WERI-Rb-1 (cell line): ENCODE data around the gene C1orf105.

Experiments
- DNase-seq: peaks from one replicate; pipeline ENCODE4 v3.0.0-alpha.2; 2020
- H3K27ac ChIP-seq: fragments of 250-450 bp; sonication (Bioruptor Pico); 2 replicates; pipeline ENCODE4 v1.5.1; 2020; ENCODE audit warnings: mild to moderate bottlenecking, moderate library complexity
- H3K27me3 ChIP-seq: fragments of 250-450 bp; sonication (Bioruptor Pico); 2 replicates; pipeline ENCODE4 v1.5.1; 2021; ENCODE audit warnings: mild to moderate bottlenecking, low read depth, moderate library complexity; ENCODE audit not compliant: insufficient read depth, severe bottlenecking
- H3K36me3 ChIP-seq: fragments of 250-450 bp; sonication (Bioruptor Pico); 2 replicates; pipeline ENCODE4 v1.5.1; 2020; ENCODE audit warnings: mild to moderate bottlenecking, moderate library complexity
- H3K4me3 ChIP-seq: 2 replicates; pipeline ENCODE4 v1.5.1; 2011; ENCODE audit warnings: low read depth, mild to moderate bottlenecking, control low read depth, low read length
- H3K9me3 ChIP-seq: fragments of 250-450 bp; sonication (Bioruptor Pico); 2 replicates; pipeline ENCODE4 v1.5.1; 2021; ENCODE audit warnings: mild to moderate bottlenecking, moderate library complexity; ENCODE audit not compliant: severe bottlenecking
- CTCF ChIP-seq: IDR thresholded peaks from 2 replicates; pipeline ENCODE4 v1.5.1; 2011; ENCODE audit warnings: low read depth, mild to moderate bottlenecking, control low read depth, inconsistent platforms, low read length

Gene C1orf105

GRCh38 chr1:172384656-172385055, 35.8 kb upstream of the C1orf105 start:
- Histone ChIP-seq H3K27ac (no peak overlapping the region), H3K27me3 (no peaks in the 10 kb centered on the region), H3K4me3 (no peak overlapping the region), H3K9me3 (no peaks in the 10 kb centered on the region), H3K36me3 (no peaks in the 10 kb centered on the region)
- no peak for TF ChIP-seq CTCF
- no peak for DNase-seq

- no peak for TF ChIP-seq CTCF
- DNase-seq: no peak
Measured at GRCh38 chr1:172386046-172386445, 34.4 kb upstream of the C1orf105 start.

GRCh38 chr1:172388490-172388889, 32.0 kb upstream of the C1orf105 start:
- TF ChIP-seq CTCF: no peak
- no peaks in the 10 kb centered on the region for H3K36me3 ChIP-seq
- no peaks in the 10 kb centered on the region for H3K9me3 ChIP-seq
- H3K27ac ChIP-seq: no peak overlapping the region
- H3K27me3 ChIP-seq: no peaks in the 10 kb centered on the region
- no peak overlapping the region for H3K4me3 ChIP-seq
- no peak for DNase-seq

More at GRCh38 chr1:172386046-172386445, 34.4 kb upstream of the C1orf105 start:
- Histone ChIP-seq H3K4me3 (no peak overlapping the region), H3K9me3 (no peaks in the 10 kb centered on the region), H3K36me3 (no peaks in the 10 kb centered on the region), H3K27me3 (no peaks in the 10 kb centered on the region), H3K27ac (no peak overlapping the region)

GRCh38 chr1:172390301-172390682, 30.2 kb upstream of the C1orf105 start:
- no peak for TF ChIP-seq CTCF
- Histone ChIP-seq H3K36me3 (no peaks in the 10 kb centered on the region), H3K9me3 (no peaks in the 10 kb centered on the region), H3K27ac (no peak overlapping the region), H3K27me3 (no peaks in the 10 kb centered on the region), H3K4me3 (no peak overlapping the region)
- no peak for DNase-seq

- Histone ChIP-seq H3K27ac (no peak overlapping the region), H3K9me3 (no peaks in the 10 kb centered on the region), H3K36me3 (no peaks in the 10 kb centered on the region), H3K27me3 (no peaks in the 10 kb centered on the region), H3K4me3 (no peak overlapping the region)
- DNase-seq: no peak
- no peak for TF ChIP-seq CTCF
Measured at GRCh38 chr1:172390683-172391551, 29.6 kb upstream of the C1orf105 start.

- DNase-seq: no peak
- no peaks in the 10 kb centered on the region for H3K9me3 ChIP-seq
Measured at GRCh38 chr1:172391976-172392375, 28.5 kb upstream of the C1orf105 start.

More at GRCh38 chr1:172391976-172392375, 28.5 kb upstream of the C1orf105 start:
- H3K4me3 ChIP-seq: no peak overlapping the region
- no peak for TF ChIP-seq CTCF
- no peaks in the 10 kb centered on the region for H3K27me3 ChIP-seq
- H3K27ac ChIP-seq: no peak overlapping the region
- H3K36me3 ChIP-seq: no peaks in the 10 kb centered on the region
